Tibial nerve (tissue), 4 donors: ENCODE results near the gene CRYGN. TPM values are rescaled to one million over a fixed set of nuclear protein-coding genes. Genes with fewer than 3 reads are reported as not detected.
A peak's percentile ranks its signal among the peaks of the same experiment; 100 is the strongest.

Experiments
- DNase-seq, 2 donors: peaks; one replicate each; pipeline ENCODE4 v3.0.0-alpha.2; 2019; ENCODE audit warnings: low spot score in 2 of 2
- H3K27ac ChIP-seq, 4 donors: fragments of 200-600 bp; sonication (generic) in 3 of 4; one replicate each; pipeline ENCODE4 v1.5.1; 2017 to 2019; ENCODE audit warnings: mild to moderate bottlenecking in 1 of 4
- H3K27me3 ChIP-seq, 2 donors: fragments of 200-600 bp; sonication (generic) in 1 of 2; one replicate each; pipeline versions ENCODE4 v1.5.1 to v1.6.0; 2017 to 2019
- H3K36me3 ChIP-seq, 3 donors: fragments of 200-600 bp; sonication (generic); one replicate each; pipeline ENCODE4 v1.5.1; 2018 to 2019
- H3K4me1 ChIP-seq, 4 donors: fragments of 200-600 bp; sonication (generic) in 3 of 4; one replicate each; pipeline ENCODE4 v1.5.1; 2017 to 2019
- H3K4me3 ChIP-seq, 4 donors: fragments of 200-600 bp; sonication (generic) in 3 of 4; one replicate each; pipeline ENCODE4 v1.5.1; 2017 to 2019; ENCODE audit warnings: mild to moderate bottlenecking in 1 of 4, moderate library complexity in 1 of 4
- H3K9me3 ChIP-seq, 4 donors: fragments of 200-600 bp; sonication (generic) in 3 of 4; one replicate each; pipeline ENCODE4 v1.5.1; 2017 to 2019
- EP300 ChIP-seq, 2 donors: sonication (generic); formaldehyde crosslinking; IDR thresholded peaks; one replicate each; pipeline ENCODE4 v1.6.1; 2017; ENCODE audit warnings: antibody characterized with exemption in 2 of 2, mild to moderate bottlenecking in 1 of 2
- POLR2A ChIP-seq, 2 donors: fragments of 450-650 bp; IDR thresholded peaks; one replicate each; pipeline ENCODE4 v1.6.1; 2017; ENCODE audit warnings: antibody characterized with exemption in 2 of 2, mild to moderate bottlenecking in 2 of 2, moderate library complexity in 2 of 2
- WGBS, 2 donors: methylation state at CpG; one replicate each; pipeline ENCODE4 v1.1.5; 2018; 5-methylcytosine and 5-hydroxymethylcytosine counted together
- total RNA-seq, 4 donors: library from RNA; depleted of rRNA; stranded (reverse); fragments of >200 nt; gene quantifications; one replicate each; pipeline ENCODE4 v1.1.0, GENCODE V29; 2016
- TF ChIP-seq, protein P1 (sequence below), 5 experiments: fragments of 200-600 bp in 3 of 5; fragments of 450-650 bp in 2 of 5; sonication (generic) in 3 of 5; IDR thresholded peaks; one replicate each; pipeline ENCODE4 v1.5.1; 2016 to 2019; ENCODE audit warnings: antibody characterized with exemption in 5 of 5, mild to moderate bottlenecking in 3 of 5, moderate library complexity in 2 of 5

CRYGN gene
- total RNA-seq, 4 donors from 2014 or later, result 0.59 to 1.5 (median 0.87) TPM; not detected in 1

DNA sequence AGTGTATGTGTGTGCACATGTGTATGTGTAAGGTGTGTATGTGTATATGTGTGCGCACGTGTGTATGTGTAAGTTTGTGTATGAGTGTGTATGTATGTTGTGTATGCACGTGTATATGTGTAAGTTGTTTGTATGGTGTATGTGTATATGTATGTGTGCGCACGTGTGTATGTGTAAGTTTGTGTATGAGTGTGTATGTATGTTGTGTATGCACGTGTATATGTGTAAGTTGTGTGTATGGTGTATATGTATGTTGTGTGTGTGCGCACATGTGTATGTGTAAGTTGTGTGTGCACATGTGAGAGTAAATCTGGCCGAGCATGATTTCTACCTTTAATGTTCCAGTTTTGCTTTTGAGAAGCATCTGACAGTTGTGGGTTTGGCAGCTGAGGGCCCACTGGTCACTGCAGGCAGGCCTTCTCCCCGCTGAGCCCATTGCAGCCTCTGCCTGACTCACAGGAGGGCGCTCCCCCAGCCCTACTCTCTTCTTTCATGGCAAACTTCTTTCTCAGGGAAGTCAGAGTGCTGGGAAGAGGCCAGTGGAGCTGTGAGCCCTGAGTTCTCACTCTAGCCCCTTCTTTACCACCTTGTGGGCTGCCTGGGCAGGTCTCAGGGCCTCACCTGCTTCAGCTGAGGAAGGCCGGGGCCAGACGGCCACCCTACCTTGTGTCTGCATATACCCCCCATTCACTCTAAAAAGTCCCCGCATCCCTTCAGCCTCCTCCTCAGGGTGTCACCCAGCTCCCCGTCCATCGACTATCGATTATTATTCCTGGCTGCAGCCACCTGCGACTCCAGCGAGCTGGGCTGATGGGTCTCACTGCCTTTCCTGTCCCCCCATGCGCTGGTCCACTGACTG lies 41.3 kb downstream of the CRYGN start:
- peak overlapping the region in 1 of 4 donors; percentile 23 for H3K27ac ChIP-seq
- H3K36me3 ChIP-seq, result peaks cover 0 to 21% (median 0%) of the 10 kb centered on the region in 3 donors
- WGBS, 2 donors, result 88 to 93% methylated on average over 19 of the region's 19 CpGs
- H3K27me3 ChIP-seq, result no peaks in the 10 kb centered on the region
- peaks cover 0 to 33% (median 12%) of the 10 kb centered on the region in 4 donors for H3K4me1 ChIP-seq
- TF ChIP-seq, protein P1, sequence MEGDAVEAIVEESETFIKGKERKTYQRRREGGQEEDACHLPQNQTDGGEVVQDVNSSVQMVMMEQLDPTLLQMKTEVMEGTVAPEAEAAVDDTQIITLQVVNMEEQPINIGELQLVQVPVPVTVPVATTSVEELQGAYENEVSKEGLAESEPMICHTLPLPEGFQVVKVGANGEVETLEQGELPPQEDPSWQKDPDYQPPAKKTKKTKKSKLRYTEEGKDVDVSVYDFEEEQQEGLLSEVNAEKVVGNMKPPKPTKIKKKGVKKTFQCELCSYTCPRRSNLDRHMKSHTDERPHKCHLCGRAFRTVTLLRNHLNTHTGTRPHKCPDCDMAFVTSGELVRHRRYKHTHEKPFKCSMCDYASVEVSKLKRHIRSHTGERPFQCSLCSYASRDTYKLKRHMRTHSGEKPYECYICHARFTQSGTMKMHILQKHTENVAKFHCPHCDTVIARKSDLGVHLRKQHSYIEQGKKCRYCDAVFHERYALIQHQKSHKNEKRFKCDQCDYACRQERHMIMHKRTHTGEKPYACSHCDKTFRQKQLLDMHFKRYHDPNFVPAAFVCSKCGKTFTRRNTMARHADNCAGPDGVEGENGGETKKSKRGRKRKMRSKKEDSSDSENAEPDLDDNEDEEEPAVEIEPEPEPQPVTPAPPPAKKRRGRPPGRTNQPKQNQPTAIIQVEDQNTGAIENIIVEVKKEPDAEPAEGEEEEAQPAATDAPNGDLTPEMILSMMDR (IDR thresholded peaks at IDR 0.05), result no peak
- TF ChIP-seq POLR2A (IDR thresholded peaks at IDR 0.05) (no peak), EP300 (IDR thresholded peaks at IDR 0.05) (no peak)
- H3K4me3 ChIP-seq, result no peak overlapping the region
- DNase-seq, result no peak
- no peaks in the 10 kb centered on the region for H3K9me3 ChIP-seq

DNA sequence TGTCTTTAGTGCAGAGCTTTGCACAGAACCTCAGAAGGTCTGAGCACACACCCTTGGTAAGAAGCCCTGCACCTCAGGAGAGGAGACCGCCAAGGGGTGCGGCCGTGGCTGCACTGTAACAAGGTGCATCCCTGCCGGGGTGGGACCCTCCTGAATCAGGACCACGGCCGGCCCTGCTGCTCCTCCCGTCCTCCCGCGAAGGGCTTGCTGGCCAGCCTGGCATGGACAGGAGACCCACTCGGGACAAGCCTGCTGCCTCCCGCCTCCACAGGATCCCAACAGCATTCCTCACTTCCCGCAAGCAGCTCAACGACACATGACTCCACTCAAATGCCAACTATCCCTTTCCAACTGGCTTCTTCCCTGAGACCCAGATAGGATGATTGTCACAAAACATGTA lies 42.9 kb downstream of the CRYGN start:
- Histone ChIP-seq H3K27ac (peak overlapping the region in 1 of 4 donors; percentile 22), H3K9me3 (no peaks in the 10 kb centered on the region), H3K4me3 (no peak overlapping the region), H3K27me3 (no peaks in the 10 kb centered on the region), H3K4me1 (peaks cover 0 to 17% (median 0%) of the 10 kb centered on the region in 4 donors), H3K36me3 (peaks cover 0 to 24% (median 0%) of the 10 kb centered on the region in 3 donors)
- 73 to 94% methylated on average over 13 of the region's 13 CpGs for WGBS, 2 donors
- TF ChIP-seq POLR2A (IDR thresholded peaks at IDR 0.05) (no peak), EP300 (IDR thresholded peaks at IDR 0.05) (no peak)
- TF ChIP-seq, protein P1 (IDR thresholded peaks at IDR 0.05), result no peak
- DNase-seq, result no peak

DNA sequence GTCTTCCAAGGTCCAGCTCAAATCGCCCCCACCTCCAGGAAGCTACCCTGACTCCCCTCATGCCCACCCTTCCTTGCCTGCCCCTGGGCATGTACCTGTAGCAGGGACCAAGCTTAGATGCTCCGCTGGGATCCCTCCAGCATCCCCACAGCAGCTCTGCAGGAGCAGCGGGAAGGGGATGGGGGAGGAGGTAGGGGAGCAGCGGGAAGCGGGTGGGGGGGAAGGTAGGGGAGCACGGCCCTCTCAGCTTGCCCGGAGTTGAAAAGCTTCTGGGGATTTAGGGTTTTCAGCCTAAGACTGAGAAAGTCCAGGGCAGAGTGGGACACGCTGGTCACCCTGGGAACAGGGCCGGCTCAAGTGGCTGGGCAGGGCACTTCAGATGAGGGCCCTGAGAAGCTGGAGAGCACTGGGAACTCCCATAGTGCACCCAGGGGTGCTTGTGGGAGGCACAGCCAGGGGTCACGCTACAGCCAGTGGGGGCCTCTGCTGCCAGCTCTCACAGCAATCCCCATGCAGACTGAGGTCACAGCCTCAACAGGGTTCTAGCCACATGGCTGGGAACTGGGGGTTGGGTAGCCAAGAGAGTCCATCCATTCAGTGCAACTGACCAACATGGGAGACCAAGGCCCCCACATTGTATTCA lies 43.5 kb downstream of the CRYGN start:
- Histone ChIP-seq H3K36me3 (peaks cover 0 to 26% (median 0%) of the 10 kb centered on the region in 3 donors), H3K27me3 (no peaks in the 10 kb centered on the region), H3K4me1 (peaks cover 0 to 14% (median 0%) of the 10 kb centered on the region in 4 donors), H3K9me3 (no peaks in the 10 kb centered on the region), H3K27ac (peak overlapping the region in 1 of 4 donors; percentile 22), H3K4me3 (no peak overlapping the region)
- DNase-seq, result no peak
- TF ChIP-seq, protein P1 (IDR thresholded peaks at IDR 0.05), result no peak
- TF ChIP-seq POLR2A (IDR thresholded peaks at IDR 0.05) (no peak), EP300 (IDR thresholded peaks at IDR 0.05) (no peak)
- 88 to 90% methylated on average over 9 to 10 of the region's 10 CpGs for WGBS, 2 donors

DNA sequence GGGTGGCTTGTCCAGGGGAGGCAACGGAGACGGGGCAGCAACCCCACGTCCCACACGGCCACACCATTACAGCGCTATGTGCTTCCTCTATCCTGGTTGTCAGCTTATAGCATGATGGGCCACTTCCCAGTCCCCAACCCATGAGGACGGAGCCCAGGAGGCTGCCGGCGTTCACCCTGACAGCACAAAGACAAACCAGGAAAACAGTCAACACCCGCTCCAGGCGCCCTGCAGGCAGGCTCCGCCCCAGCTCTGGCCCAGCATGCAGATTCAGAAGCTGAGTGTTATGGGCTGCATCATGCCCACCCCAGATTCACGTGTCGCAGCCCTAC lies 44.9 kb downstream of the CRYGN start:
- Histone ChIP-seq H3K9me3 (no peaks in the 10 kb centered on the region), H3K36me3 (peaks cover 0 to 37% (median 0%) of the 10 kb centered on the region in 3 donors), H3K4me3 (no peak overlapping the region), H3K4me1 (no peaks in the 10 kb centered on the region), H3K27me3 (no peaks in the 10 kb centered on the region), H3K27ac (no peak overlapping the region)
- no peak for DNase-seq
- TF ChIP-seq POLR2A (IDR thresholded peaks at IDR 0.05) (no peak), EP300 (IDR thresholded peaks at IDR 0.05) (no peak)
- TF ChIP-seq, protein P1 (IDR thresholded peaks at IDR 0.05), result no peak
- 80 to 82% methylated on average over 11 to 13 of the region's 13 CpGs for WGBS, 2 donors
